GM18861 (cell line): Measurements from ENCODE around the gene ALDH1L1.

ENCODE experiments used
- ATAC-seq: cut with Tn5 transposase; IDR thresholded peaks from one replicate; pipeline ENCODE4 v1.9.1; 2021; ENCODE audit not compliant: unreplicated experiment

The ALDH1L1 gene

GRCh38 chr3:126194713-126195305, 14.4 kb upstream of the ALDH1L1 start:
- ATAC-seq, result no peak

DNA sequence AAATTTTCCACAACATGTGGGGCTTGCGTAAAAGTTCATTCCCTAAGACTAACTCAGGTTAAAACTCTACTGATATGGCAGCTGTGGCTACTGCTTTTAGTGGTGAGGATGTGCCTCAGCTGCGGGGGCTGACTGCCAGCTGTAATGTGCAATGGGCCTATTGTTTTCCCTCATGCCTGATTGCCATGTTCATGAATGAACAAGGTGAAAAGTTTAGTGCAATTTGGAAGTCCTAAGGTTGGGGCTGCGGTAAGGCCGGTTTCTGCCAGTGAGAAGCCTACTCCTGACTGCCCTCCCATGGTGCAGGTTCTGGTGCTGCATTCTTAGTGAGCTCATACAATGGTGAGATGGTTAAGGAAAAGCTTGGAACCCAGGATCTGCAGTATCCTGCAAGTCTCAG, 10.9 kb upstream of the ALDH1L1 start:
- no peak for ATAC-seq

GRCh38 chr3:126187920-126188319, 7.5 kb upstream of the ALDH1L1 start:
- ATAC-seq, result no peak

- ATAC-seq, result no peak
Measured at GRCh38 chr3:126186749-126187148, 6.4 kb upstream of the ALDH1L1 start.

DNA sequence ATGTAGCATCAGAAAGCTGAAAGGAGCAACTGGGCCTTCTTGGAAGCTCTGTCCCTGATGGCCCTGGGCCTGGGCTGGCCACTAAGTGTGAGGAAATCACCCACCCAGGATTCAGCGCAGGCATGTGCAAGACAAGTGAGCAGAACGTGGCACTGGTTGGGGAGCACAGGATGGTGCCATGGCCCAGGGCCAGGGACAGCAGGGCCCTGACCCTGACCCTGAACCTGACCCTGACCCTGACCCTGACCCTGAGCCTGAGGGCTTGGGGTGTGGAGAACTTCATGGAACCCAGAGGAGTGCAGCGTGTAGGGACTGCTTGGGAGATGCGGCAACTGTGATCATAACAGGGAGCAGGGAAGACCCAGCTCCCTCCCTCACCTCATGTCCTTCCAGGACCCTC, 5.9 kb upstream of the ALDH1L1 start:
- ATAC-seq, result no peak

DNA sequence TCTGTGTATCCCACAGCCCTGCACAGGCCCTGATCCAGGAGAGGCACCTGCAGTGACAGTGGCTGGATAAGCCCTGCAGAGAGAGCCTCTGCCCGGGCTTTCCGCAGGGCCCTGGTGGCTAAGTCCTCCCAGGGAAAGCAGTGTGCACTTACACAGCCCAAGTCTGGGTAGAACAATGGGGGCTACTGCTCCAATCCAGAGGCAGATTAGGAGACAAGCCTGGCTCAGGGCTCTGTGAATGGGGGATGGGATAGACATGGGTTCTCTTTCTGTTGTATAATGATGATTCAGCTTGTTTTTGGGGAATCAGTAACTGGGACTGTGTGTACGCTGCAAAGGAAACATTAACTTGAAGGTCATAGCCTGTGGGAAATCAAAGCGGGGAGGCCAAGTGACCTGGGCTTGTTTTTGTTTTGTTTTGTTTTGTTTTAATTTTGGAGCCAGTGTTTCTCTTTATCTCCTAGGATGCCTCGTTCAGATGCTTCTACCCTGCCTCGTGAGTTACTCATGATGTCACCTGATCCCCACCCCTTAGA, 4.1 kb upstream of the ALDH1L1 start:
- no peak for ATAC-seq

DNA sequence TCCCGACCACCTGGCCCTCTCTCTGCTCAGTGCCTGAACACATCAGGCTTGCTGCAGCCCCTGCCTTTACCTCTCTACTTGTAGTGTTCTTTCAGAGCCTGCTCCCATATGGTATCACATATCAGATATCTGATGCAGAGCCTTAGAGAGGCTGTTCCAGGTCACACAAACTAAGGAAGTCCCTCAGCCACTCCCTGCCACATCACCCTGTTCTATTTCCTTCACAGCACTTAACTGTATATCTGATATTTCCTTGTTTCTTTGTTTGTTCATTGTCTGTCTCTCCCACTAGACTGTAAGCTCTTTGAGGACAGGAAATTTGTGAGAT, 976 bp upstream of the ALDH1L1 start:
- no peak for ATAC-seq

GRCh38 chr3:126179825-126180476, 435 bp downstream of the ALDH1L1 start:
- no peak for ATAC-seq

DNA sequence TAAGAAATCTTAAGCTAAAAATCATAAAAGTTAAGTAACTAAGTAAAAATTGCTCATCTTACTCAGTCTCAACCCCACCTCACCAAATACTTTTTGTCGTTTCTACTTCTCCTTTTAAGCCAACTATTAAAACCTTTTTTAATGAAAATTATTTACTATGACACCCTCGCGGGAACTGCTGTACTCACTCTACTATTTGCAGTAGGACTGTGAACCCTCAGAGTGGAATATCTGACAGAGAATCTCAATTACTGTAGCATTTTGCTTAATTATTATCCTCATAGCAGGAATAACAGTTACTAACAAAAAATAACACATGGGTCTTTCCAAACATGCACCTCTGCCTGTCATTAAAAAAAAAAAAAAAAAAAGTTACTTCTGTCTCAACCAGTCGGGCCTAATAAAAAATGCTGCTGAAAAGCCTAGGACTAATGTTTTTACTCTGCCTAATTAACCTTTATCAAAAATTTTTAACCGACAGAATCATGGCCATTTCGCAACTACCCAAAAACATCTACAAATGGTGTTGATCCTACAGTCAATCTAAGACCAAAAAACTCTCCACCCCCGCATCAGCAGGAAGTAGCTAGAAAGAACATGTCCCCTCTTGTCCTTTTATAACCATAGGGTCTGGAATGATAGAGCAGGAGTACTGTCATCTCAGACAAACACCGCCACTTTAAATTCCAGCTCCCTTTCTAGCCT, 10.2 kb downstream of the ALDH1L1 start:
- ATAC-seq, result no peak

DNA sequence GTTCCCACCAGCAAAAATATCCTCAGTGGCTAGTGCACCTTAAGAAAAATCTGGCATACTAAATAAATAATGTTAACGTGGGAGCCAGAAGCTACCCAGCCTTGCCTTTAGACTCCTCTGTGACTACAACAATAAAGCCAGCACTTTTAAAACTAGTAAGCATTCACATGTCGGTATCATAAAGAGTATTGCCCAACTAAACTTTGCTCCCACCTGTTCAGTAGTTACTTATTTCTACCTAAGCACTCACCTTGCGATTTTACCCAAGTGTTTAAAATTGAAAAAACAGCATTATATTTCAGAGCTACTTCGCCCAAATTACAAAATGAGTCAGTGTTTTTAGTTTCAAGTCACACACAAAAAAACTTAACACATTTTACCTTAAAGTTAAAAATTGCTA, 12.8 kb downstream of the ALDH1L1 start:
- ATAC-seq, result no peak

DNA sequence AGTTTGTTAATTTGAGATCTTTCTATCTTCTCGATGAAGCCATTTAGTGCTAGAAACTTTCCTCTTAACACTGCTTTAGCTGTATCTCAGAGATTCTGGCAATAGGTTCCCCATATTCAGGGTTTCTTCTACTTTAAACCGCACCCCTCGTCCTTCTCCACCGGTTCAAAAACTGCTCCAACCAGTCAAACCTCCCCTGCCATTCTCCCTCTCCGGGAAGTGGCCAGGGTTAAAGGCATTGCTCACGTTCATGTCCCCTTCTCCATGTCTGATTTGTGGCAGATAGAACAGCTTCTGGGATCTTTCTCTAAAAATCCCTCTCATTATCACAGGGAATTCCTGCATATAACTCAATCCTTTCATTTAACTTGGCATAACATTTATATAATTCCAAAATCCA, 14.4 kb downstream of the ALDH1L1 start:
- ATAC-seq, result no peak

- ATAC-seq, result no peak
Measured at GRCh38 chr3:126161309-126161708, 19.1 kb downstream of the ALDH1L1 start.

DNA sequence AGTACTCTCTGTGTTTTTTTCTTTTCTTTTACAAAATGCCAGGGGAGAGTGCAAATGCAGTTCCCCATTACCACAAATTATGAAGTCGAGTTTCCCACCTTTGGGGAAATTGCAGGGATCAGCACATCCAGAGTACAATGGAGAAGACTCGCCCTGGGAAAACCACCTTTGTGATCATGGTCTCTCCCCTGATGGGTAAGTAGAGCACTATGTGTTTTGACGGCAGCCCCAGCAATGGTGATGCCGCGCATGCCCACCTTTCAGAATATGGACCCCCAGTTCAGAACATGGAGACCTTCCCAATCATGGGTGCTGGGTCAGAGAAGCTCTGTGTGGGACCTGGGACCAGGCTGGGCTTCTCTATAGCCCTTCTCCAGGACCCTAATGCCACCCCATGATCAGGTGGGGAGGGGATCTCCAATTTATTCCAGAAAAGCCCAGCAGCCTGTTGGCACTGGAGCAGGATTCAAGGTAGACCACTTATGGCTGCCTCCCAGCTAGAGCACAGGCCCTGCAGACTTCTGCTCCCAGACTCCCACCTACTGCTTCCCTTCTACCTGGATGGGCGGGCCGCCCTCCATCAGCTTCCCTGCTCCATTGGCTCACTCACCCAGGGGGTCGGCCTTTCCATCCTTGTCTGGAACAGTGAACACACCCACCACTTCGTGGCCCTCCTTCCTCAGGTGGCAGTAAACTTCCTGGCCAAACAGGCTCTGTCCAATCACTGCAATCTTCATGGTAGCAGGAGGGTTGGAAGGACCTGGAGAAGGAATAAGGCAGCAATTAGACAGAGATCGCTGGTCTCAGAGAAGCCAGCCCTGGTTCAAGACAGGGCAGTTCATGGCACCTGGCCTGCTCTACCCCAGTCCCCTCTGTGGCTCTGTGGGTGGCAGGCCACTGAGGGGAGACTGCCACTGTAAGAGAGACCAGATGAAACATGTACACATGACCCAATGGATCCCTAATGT, 19.9 kb downstream of the ALDH1L1 start:
- no peak for ATAC-seq

- no peak for ATAC-seq
Measured at GRCh38 chr3:126159476-126159875, 20.9 kb downstream of the ALDH1L1 start.

GRCh38 chr3:126158912-126159454, 21.4 kb downstream of the ALDH1L1 start:
- ATAC-seq, result no peak

GRCh38 chr3:126158016-126158911, 22.1 kb downstream of the ALDH1L1 start:
- ATAC-seq, result no peak

- no peak for ATAC-seq
Measured at GRCh38 chr3:126157083-126157768, 23.2 kb downstream of the ALDH1L1 start.

- ATAC-seq, result no peak
Measured at GRCh38 chr3:126156468-126156867, 23.9 kb downstream of the ALDH1L1 start.

- no peak for ATAC-seq
Measured at GRCh38 chr3:126155819-126156218, 24.6 kb downstream of the ALDH1L1 start.
